HEK293 (cell line): ENCODE results near the gene HIPK2.

Source experiments
- BCL11A ChIP-seq: fragments of 450-650 bp; formaldehyde crosslinking; IDR thresholded peaks from 2 replicates; pipeline ENCODE4 v1.5.1; 2016; ENCODE audit warnings: low read depth, missing biosample characterization, missing genetic modification characterization
- CTCF ChIP-seq: fragments of 450-650 bp; formaldehyde crosslinking; IDR thresholded peaks from 2 replicates; pipeline ENCODE4 v1.5.1; 2016; ENCODE audit warnings: missing biosample characterization, missing genetic modification characterization
- REST ChIP-seq: fragments of 450-650 bp; formaldehyde crosslinking; IDR thresholded peaks from 2 replicates; pipeline ENCODE4 v1.5.1; 2016; ENCODE audit warnings: missing biosample characterization, missing genetic modification characterization
- SP7 ChIP-seq: fragments of 450-650 bp; formaldehyde crosslinking; IDR thresholded peaks from 2 replicates; pipeline ENCODE4 v1.5.1; 2016; ENCODE audit warnings: missing biosample characterization, missing genetic modification characterization
- YY1 ChIP-seq: fragments of 450-650 bp; formaldehyde crosslinking; IDR thresholded peaks from 2 replicates; pipeline ENCODE4 v1.5.1; 2018; ENCODE audit warnings: missing biosample characterization, missing genetic modification characterization
- ZNF19 ChIP-seq: fragments of 450-650 bp; formaldehyde crosslinking; IDR thresholded peaks from 2 replicates; pipeline ENCODE4; 2016; ENCODE audit warnings: missing biosample characterization, missing genetic modification characterization, low read depth
- ZNF214 ChIP-seq: fragments of 450-650 bp; formaldehyde crosslinking; IDR thresholded peaks from 2 replicates; pipeline ENCODE4 v1.5.1; 2017; ENCODE audit warnings: missing biosample characterization, mild to moderate bottlenecking, missing genetic modification characterization, borderline replicate concordance
- ZNF274 ChIP-seq, 2 experiments: fragments of 200-500 bp in 1 of 2; fragments of 450-650 bp in 1 of 2; sonication (Bioruptor generic) in 1 of 2; formaldehyde crosslinking in 1 of 2; IDR thresholded peaks; 2 replicates each; pipeline versions ENCODE4 v1.5.1 to v1.6.1; 2014 to 2016; ENCODE audit warnings: borderline replicate concordance in 1 of 2, inconsistent platforms in 1 of 2, low read length in 1 of 2, missing biosample characterization in 1 of 2, missing genetic modification characterization in 1 of 2
- ZNF37A ChIP-seq: fragments of 450-650 bp; IDR thresholded peaks from 2 replicates; pipeline ENCODE4 v1.5.1; 2018; ENCODE audit warnings: missing biosample characterization, missing genetic modification characterization
- ZNF404 ChIP-seq: fragments of 450-650 bp; formaldehyde crosslinking; IDR thresholded peaks from 2 replicates; pipeline ENCODE4 v1.5.1; 2017; ENCODE audit warnings: missing biosample characterization, missing genetic modification characterization
- ZNF416 ChIP-seq: fragments of 450-650 bp; formaldehyde crosslinking; IDR thresholded peaks from 2 replicates; pipeline ENCODE4 v1.5.1; 2016; ENCODE audit warnings: missing biosample characterization, missing genetic modification characterization
- ZNF449 ChIP-seq: fragments of 450-650 bp; formaldehyde crosslinking; IDR thresholded peaks from 2 replicates; pipeline ENCODE4 v1.5.1; 2017; ENCODE audit warnings: missing biosample characterization, mild to moderate bottlenecking, missing genetic modification characterization, moderate library complexity
- ZNF776 ChIP-seq: fragments of 450-650 bp; formaldehyde crosslinking; IDR thresholded peaks from 2 replicates; pipeline ENCODE4 v1.5.0; 2017; ENCODE audit warnings: missing biosample characterization, missing genetic modification characterization, borderline replicate concordance
- TF ChIP-seq, protein P1 (sequence below): fragments of 450-650 bp; formaldehyde crosslinking; IDR thresholded peaks from 2 replicates; pipeline ENCODE4 v1.5.1; 2016; ENCODE audit warnings: missing biosample characterization, missing genetic modification characterization

DNA sequence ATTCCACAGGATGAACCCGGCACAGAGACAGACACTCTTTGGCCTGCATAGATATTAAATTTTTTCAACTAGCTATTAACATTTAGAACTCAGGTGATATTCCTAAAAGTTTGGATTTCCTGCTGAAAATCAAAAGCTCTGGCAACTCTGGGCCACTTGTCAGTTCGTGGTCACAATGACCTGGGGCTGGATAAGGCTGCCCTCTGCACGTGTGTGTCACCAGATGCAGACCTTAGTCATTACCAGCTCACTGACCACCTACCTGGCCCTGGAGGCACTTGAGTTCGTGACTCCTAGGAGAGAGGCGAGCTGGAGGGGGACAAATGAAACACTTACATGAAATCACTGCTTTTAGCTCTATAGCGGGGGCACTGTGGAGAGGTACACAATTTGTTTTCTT lies 126.5 kb downstream of the HIPK2 start:
- TF ChIP-seq REST (tag by site-specific recombination): no peak
- no peak for TF ChIP-seq CTCF (tag by site-specific recombination)
- no peak for TF ChIP-seq SP7 (tag by site-specific recombination)
- TF ChIP-seq ZNF37A (tag by site-specific recombination): no peak
- no peak for TF ChIP-seq YY1 (tag by site-specific recombination)
- no peak for TF ChIP-seq ZNF416
- TF ChIP-seq ZNF404 (tag by site-specific recombination): no peak
- no peak for TF ChIP-seq ZNF449 (tag by site-specific recombination)
- no peak for TF ChIP-seq BCL11A
- TF ChIP-seq, protein P1, sequence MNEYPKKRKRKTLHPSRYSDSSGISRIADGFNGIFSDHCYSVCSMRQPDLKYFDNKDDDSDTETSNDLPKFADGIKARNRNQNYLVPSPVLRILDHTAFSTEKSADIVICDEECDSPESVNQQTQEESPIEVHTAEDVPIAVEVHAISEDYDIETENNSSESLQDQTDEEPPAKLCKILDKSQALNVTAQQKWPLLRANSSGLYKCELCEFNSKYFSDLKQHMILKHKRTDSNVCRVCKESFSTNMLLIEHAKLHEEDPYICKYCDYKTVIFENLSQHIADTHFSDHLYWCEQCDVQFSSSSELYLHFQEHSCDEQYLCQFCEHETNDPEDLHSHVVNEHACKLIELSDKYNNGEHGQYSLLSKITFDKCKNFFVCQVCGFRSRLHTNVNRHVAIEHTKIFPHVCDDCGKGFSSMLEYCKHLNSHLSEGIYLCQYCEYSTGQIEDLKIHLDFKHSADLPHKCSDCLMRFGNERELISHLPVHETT (tag by site-specific recombination): no peak
- no peak for TF ChIP-seq ZNF19 (tag by site-specific recombination)
- no peak for TF ChIP-seq ZNF214 (tag by site-specific recombination)
- TF ChIP-seq ZNF776 (tag by site-specific recombination): no peak
- TF ChIP-seq ZNF274 (IDR thresholded peaks at IDR 0.05; ENCODE audit: low read length): no peak
- TF ChIP-seq ZNF274 (tag by site-specific recombination; IDR thresholded peaks at IDR 0.05; ENCODE audit: borderline replicate concordance): no peak
